PC-3 (cell line): ENCODE data around the gene NADK2.

Experiments
- CTCF ChIP-seq: fragments of 300-600 bp; sonication (generic); conservative IDR thresholded peaks from 2 replicates; pipeline ENCODE4 v1.5.1; 2017; ENCODE audit warnings: antibody characterized with exemption, low read depth, mild to moderate bottlenecking, low read length
- EZH2phosphoT487 ChIP-seq: fragments of 300-600 bp; sonication (generic); IDR thresholded peaks from 2 replicates; pipeline ENCODE4 v1.6.1; 2018; ENCODE audit warnings: mild to moderate bottlenecking, antibody characterized with exemption, low read length, borderline replicate concordance

- TF ChIP-seq CTCF (no peak), EZH2phosphoT487 (no peak)
Observed at GRCh38 chr5:36215910-36216309, 25.8 kb downstream of the NADK2 start.
